Tibial nerve (tissue), 4 donors: Measurements from ENCODE around the gene COG1.

Source experiments
- CTCF ChIP-seq, 5 experiments: fragments of 200-600 bp in 3 of 5; fragments of 450-650 bp in 2 of 5; sonication (generic) in 3 of 5; IDR thresholded peaks; one replicate each; pipeline ENCODE4 v1.5.1; 2016 to 2019; ENCODE audit warnings: antibody characterized with exemption in 5 of 5, mild to moderate bottlenecking in 3 of 5, moderate library complexity in 2 of 5
- EP300 ChIP-seq, 2 donors: sonication (generic); formaldehyde crosslinking; IDR thresholded peaks; one replicate each; pipeline ENCODE4 v1.6.1; 2017; ENCODE audit warnings: antibody characterized with exemption in 2 of 2, mild to moderate bottlenecking in 1 of 2
- POLR2A ChIP-seq, 2 donors: fragments of 450-650 bp; IDR thresholded peaks; one replicate each; pipeline ENCODE4 v1.6.1; 2017; ENCODE audit warnings: antibody characterized with exemption in 2 of 2, mild to moderate bottlenecking in 2 of 2, moderate library complexity in 2 of 2

GRCh38 chr17:73201215-73202069, 8.6 kb downstream of the COG1 start:
- no peak for TF ChIP-seq CTCF (IDR thresholded peaks at IDR 0.05)
- no peak for TF ChIP-seq POLR2A (IDR thresholded peaks at IDR 0.05)
- TF ChIP-seq EP300 (IDR thresholded peaks at IDR 0.05) = no peak
